Prostate gland (tissue), 2 donors: ENCODE data around the gene HOXA1.

Experiments used
- CTCF ChIP-seq, 4 experiments: fragments of 200-600 bp in 2 of 4; fragments of 450-650 bp in 2 of 4; sonication (generic) in 2 of 4; IDR thresholded peaks; 1 replicate in 3 of 4; 2 replicates in 1 of 4; pipeline ENCODE4 v1.5.1; 2016 to 2019; ENCODE audit warnings: antibody characterized with exemption in 4 of 4, mild to moderate bottlenecking in 2 of 4, moderate library complexity in 2 of 4
- POLR2A ChIP-seq: fragments of 450-650 bp; IDR thresholded peaks from one replicate; pipeline ENCODE4 v1.6.1; 2016; ENCODE audit warnings: antibody characterized with exemption, mild to moderate bottlenecking
- POLR2AphosphoS5 ChIP-seq: sonication (generic); formaldehyde crosslinking; IDR thresholded peaks from one replicate; pipeline ENCODE4 v1.6.1; 2017; ENCODE audit warnings: antibody characterized with exemption

GRCh38 chr7:27141923-27142579 lies 46.3 kb upstream of the HOXA1 start:
- TF ChIP-seq CTCF (IDR thresholded peaks at IDR 0.05) (no peak), POLR2A (no peak), POLR2AphosphoS5 (no peak)
